Neural cell (in vitro differentiated cells): ENCODE results near the gene ZFAND4. TPM values are rescaled to one million over a fixed set of nuclear protein-coding genes. Genes with fewer than 3 reads are reported as not detected.
"Not testable (repeated sequence)": the region's sequence is repeated elsewhere in the genome, so short reads cannot be mapped to it uniquely, and the experiment has no call there.

Experiments
- H2AFZ ChIP-seq: fragments of 200-600, 300-800 bp; sonication (generic), shearing (Covaris generic); 2 replicates; pipeline ENCODE4 v1.6.0; 2014; ENCODE audit warnings: low read depth, mild to moderate bottlenecking, antibody characterized with exemption, low read length, moderate library complexity
- H3F3A ChIP-seq: fragments of 200-600 bp; shearing (Covaris generic); 2 replicates; pipeline ENCODE4 v1.6.1; 2016; ENCODE audit warnings: mild to moderate bottlenecking, moderate library complexity, mixed read lengths, antibody characterized with exemption, low read length; ENCODE audit not compliant: insufficient read depth, poor library complexity, severe bottlenecking
- H3K27ac ChIP-seq: fragments of 200-600, 300-800 bp; sonication (generic), shearing (Covaris generic); 2 replicates; pipeline ENCODE4 v1.5.1; 2014; ENCODE audit warnings: mild to moderate bottlenecking, low read length, moderate library complexity
- H3K27me3 ChIP-seq: fragments of 300-800, 200-600 bp; sonication (generic), shearing (Covaris generic); 2 replicates; pipeline ENCODE4 v1.6.0; 2014; ENCODE audit warnings: mild to moderate bottlenecking, low read depth, low read length, moderate library complexity; ENCODE audit not compliant: insufficient read depth
- H3K36me3 ChIP-seq: fragments of 300-800, 200-600 bp; sonication (generic), shearing (Covaris generic); 2 replicates; pipeline ENCODE4 v1.5.1; 2014; ENCODE audit warnings: mild to moderate bottlenecking, antibody characterized with exemption, low read length, moderate library complexity; ENCODE audit not compliant: insufficient read depth
- H3K4me2 ChIP-seq: fragments of 300-800, 200-600 bp; sonication (generic), shearing (Covaris generic); 2 replicates; pipeline ENCODE4 v1.6.0; 2014; ENCODE audit warnings: mild to moderate bottlenecking, low read length
- H3K4me3 ChIP-seq: fragments of 300-800, 200-600 bp; sonication (generic), shearing (Covaris generic); 2 replicates; pipeline ENCODE4 v1.5.1; 2014; ENCODE audit warnings: mild to moderate bottlenecking, low read length, moderate library complexity
- H3K79me2 ChIP-seq: fragments of 200-600 bp; shearing (Covaris generic); replicated peaks from 2 replicates; pipeline ENCODE4 v1.6.0; 2014; ENCODE audit warnings: mild to moderate bottlenecking, low read length, moderate library complexity; ENCODE audit not compliant: insufficient read depth
- H3K9ac ChIP-seq: fragments of 300-800, 200-600 bp; sonication (generic), shearing (Covaris generic); 2 replicates; pipeline ENCODE4 v1.6.1; 2016; ENCODE audit warnings: mild to moderate bottlenecking, low read length, mixed read lengths
- H3K9me2 ChIP-seq: fragments of 200-600 bp; shearing (Covaris generic); 2 replicates; pipeline ENCODE4 v1.6.1; 2016; ENCODE audit warnings: mild to moderate bottlenecking, low read length, mixed read lengths; ENCODE audit not compliant: insufficient read depth
- H3K9me3 ChIP-seq: fragments of 200-600, 300-800 bp; sonication (generic), shearing (Covaris generic); 2 replicates; pipeline ENCODE4 v1.6.1; 2016; ENCODE audit warnings: mild to moderate bottlenecking, mixed run types, low read length, moderate library complexity, mixed read lengths
- H4K20me1 ChIP-seq: fragments of 200-600 bp; shearing (Covaris generic); 2 replicates; pipeline ENCODE4 v1.6.1; 2016; ENCODE audit warnings: mild to moderate bottlenecking, mixed run types; ENCODE audit not compliant: insufficient read depth
- EP300 ChIP-seq: fragments of 450-650 bp; conservative IDR thresholded peaks from 2 replicates; pipeline ENCODE4 v1.6.1; 2014; ENCODE audit warnings: antibody characterized with exemption, mild to moderate bottlenecking, moderate library complexity; ENCODE audit not compliant: poor library complexity, severe bottlenecking
- EZH2 ChIP-seq: fragments of 200-600, 300-800 bp; shearing (Covaris generic), sonication (generic); IDR thresholded peaks from 2 replicates; pipeline ENCODE4 v1.6.1; 2014; ENCODE audit warnings: antibody characterized with exemption, low read length, borderline replicate concordance, mild to moderate bottlenecking; ENCODE audit not compliant: insufficient read depth, poor library complexity, severe bottlenecking
- MXI1 ChIP-seq: fragments of 450-650 bp; conservative IDR thresholded peaks from 2 replicates; pipeline ENCODE4 v1.6.1; 2014; ENCODE audit warnings: antibody characterized with exemption, mild to moderate bottlenecking; ENCODE audit not compliant: poor library complexity, severe bottlenecking
- POLR2AphosphoS5 ChIP-seq: IDR thresholded peaks from 2 replicates; pipeline ENCODE4 v1.6.1; 2012
- RAD21 ChIP-seq: fragments of 450-650 bp; conservative IDR thresholded peaks from 2 replicates; pipeline ENCODE4 v1.6.1; 2014; ENCODE audit warnings: antibody characterized with exemption, mild to moderate bottlenecking, moderate library complexity
- SMC3 ChIP-seq: fragments of 450-650 bp; conservative IDR thresholded peaks from 2 replicates; pipeline ENCODE4 v1.6.1; 2014; ENCODE audit warnings: antibody characterized with exemption, mild to moderate bottlenecking, moderate library complexity; ENCODE audit not compliant: poor library complexity
- TAF1 ChIP-seq: IDR thresholded peaks from 2 replicates; pipeline ENCODE4 v1.6.1; 2012; ENCODE audit warnings: low read depth
- polyA minus RNA-seq: library from RNA; depleted of rRNA, polyadenylated mRNA; stranded (reverse); fragments of >200 nt; gene quantifications from 2 replicates; pipeline ENCODE4 v1.2.3, GENCODE V29; 2014
- polyA plus RNA-seq: library from polyadenylated mRNA; depleted of rRNA; stranded (reverse); fragments of >200 nt; gene quantifications from 2 replicates; pipeline ENCODE4 v1.2.3, GENCODE V29; 2014
- TF ChIP-seq, protein P1 (sequence below): fragments of 450-650 bp; IDR thresholded peaks from 2 replicates; pipeline ENCODE4 v1.5.1; 2014; ENCODE audit warnings: antibody characterized with exemption, mild to moderate bottlenecking, moderate library complexity; ENCODE audit not compliant: poor library complexity, severe bottlenecking
- TF ChIP-seq, protein P2 (sequence below): IDR thresholded peaks from 2 replicates; pipeline ENCODE4 v1.6.1; 2012; ENCODE audit warnings: borderline replicate concordance

Gene ZFAND4
- polyA plus RNA-seq, result 8.3 and 14.2 TPM in 2 replicates
- 15.6 and 19.2 TPM in 2 replicates for polyA minus RNA-seq

DNA sequence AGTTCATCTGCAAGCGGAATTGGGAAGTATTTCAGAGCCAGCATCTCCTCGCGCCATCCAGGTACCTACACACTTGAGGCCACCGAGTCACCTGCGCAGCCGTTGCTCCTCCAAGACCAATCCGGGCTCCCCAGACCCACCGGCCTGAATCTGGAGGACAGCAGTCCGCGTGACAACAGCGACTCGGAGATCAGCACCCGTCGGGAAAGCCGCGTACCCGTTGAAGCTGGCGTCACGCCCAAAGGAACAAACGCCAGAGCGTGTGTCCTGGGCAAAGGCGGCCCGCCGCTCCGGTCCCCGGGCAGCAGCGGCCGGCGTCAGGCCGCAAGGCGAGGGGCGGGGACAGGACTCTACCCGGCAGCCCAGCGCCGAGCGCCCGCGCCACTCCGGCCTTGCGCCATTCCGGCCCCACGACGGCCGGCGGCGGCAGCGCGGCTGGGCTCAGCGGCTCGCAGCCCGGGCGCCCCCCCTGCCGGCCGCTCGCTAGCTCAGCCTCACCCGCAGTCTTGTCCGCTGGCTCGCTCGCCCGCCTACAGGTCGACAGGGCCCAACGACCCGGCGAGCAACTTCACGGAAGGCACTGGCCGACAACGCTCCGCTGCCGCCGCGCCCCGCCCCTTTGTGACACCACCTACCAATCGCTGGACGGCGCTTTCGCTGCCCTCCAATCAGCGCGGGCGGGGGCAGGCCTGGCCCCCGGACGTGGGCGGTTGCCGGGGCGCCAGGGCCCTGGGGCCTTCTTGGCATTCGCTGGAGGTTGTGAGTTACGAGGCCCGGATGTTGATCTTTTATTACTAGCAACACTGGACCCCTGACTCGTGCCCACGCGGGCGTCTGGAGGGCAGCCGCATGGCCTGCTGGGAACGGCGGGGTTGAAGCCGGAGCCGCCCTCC is at the start of gene ZFAND4:
ZFAND4 (minus strand) TSS at position 592 of the 893 bp plus-strand sequence. CDS start 9,047 bp downstream, outside the sequence.
- H3K4me3 ChIP-seq, result peak within 1 kb of the TSS; percentile 84
- no peaks in the 10 kb centered on the region for H3K36me3 ChIP-seq
- H2AFZ ChIP-seq, result peak within 1 kb of the TSS; percentile 57
- no peaks in the 10 kb centered on the region for H4K20me1 ChIP-seq
- no peak within 1 kb of the TSS for H3K27ac ChIP-seq
- H3K79me2 ChIP-seq, result no peaks in the 10 kb centered on the region
- H3K9me3 ChIP-seq, result no peaks in the 10 kb centered on the region
- H3K9ac ChIP-seq, result peak within 1 kb of the TSS; percentile 56
- no peaks in the 10 kb centered on the region for H3K27me3 ChIP-seq
- no peaks in the 10 kb centered on the region for H3K9me2 ChIP-seq
- TF ChIP-seq, protein P1, sequence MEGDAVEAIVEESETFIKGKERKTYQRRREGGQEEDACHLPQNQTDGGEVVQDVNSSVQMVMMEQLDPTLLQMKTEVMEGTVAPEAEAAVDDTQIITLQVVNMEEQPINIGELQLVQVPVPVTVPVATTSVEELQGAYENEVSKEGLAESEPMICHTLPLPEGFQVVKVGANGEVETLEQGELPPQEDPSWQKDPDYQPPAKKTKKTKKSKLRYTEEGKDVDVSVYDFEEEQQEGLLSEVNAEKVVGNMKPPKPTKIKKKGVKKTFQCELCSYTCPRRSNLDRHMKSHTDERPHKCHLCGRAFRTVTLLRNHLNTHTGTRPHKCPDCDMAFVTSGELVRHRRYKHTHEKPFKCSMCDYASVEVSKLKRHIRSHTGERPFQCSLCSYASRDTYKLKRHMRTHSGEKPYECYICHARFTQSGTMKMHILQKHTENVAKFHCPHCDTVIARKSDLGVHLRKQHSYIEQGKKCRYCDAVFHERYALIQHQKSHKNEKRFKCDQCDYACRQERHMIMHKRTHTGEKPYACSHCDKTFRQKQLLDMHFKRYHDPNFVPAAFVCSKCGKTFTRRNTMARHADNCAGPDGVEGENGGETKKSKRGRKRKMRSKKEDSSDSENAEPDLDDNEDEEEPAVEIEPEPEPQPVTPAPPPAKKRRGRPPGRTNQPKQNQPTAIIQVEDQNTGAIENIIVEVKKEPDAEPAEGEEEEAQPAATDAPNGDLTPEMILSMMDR, result peak; percentile 74
- TF ChIP-seq POLR2AphosphoS5, result peak; percentile 46
- TF ChIP-seq, protein P2, sequence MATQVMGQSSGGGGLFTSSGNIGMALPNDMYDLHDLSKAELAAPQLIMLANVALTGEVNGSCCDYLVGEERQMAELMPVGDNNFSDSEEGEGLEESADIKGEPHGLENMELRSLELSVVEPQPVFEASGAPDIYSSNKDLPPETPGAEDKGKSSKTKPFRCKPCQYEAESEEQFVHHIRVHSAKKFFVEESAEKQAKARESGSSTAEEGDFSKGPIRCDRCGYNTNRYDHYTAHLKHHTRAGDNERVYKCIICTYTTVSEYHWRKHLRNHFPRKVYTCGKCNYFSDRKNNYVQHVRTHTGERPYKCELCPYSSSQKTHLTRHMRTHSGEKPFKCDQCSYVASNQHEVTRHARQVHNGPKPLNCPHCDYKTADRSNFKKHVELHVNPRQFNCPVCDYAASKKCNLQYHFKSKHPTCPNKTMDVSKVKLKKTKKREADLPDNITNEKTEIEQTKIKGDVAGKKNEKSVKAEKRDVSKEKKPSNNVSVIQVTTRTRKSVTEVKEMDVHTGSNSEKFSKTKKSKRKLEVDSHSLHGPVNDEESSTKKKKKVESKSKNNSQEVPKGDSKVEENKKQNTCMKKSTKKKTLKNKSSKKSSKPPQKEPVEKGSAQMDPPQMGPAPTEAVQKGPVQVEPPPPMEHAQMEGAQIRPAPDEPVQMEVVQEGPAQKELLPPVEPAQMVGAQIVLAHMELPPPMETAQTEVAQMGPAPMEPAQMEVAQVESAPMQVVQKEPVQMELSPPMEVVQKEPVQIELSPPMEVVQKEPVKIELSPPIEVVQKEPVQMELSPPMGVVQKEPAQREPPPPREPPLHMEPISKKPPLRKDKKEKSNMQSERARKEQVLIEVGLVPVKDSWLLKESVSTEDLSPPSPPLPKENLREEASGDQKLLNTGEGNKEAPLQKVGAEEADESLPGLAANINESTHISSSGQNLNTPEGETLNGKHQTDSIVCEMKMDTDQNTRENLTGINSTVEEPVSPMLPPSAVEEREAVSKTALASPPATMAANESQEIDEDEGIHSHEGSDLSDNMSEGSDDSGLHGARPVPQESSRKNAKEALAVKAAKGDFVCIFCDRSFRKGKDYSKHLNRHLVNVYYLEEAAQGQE, result no peak
- no peak for TF ChIP-seq TAF1
- TF ChIP-seq EZH2, result no peak
- TF ChIP-seq MXI1, result peak; percentile 44
- peak; percentile 76 for TF ChIP-seq SMC3
- TF ChIP-seq RAD21, result peak; percentile 69
- TF ChIP-seq EP300, result peak; percentile 48
- no peaks in the 10 kb centered on the region for H3F3A ChIP-seq
- peak within 1 kb of the TSS; percentile 68 for H3K4me2 ChIP-seq

DNA sequence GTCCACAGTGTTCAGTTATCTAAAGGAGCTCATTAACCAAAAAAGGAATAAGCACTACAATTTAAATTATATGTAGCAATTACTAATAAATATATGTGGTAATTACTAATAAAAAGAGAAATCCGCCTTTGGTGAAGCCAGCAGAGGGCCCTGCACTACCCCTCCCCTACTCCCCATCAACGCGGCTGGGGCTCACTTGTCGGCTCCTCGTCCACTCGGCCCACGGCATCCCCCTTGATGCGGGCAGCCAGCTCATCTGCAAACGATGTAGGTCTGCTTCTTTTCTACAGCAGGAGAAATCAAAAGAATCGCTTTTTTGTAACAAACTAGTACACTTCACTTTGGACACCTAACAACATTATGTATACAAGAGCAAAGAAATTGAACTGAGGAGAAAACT is 48.9 kb upstream of the ZFAND4 start:
- not testable (repeated sequence) for H4K20me1 ChIP-seq, H3K9me3 ChIP-seq, H3K27me3 ChIP-seq, H3K36me3 ChIP-seq, H3K4me3 ChIP-seq, H3K4me2 ChIP-seq, H3F3A ChIP-seq, H3K79me2 ChIP-seq, H3K9ac ChIP-seq, H2AFZ ChIP-seq, H3K9me2 ChIP-seq, H3K27ac ChIP-seq

DNA sequence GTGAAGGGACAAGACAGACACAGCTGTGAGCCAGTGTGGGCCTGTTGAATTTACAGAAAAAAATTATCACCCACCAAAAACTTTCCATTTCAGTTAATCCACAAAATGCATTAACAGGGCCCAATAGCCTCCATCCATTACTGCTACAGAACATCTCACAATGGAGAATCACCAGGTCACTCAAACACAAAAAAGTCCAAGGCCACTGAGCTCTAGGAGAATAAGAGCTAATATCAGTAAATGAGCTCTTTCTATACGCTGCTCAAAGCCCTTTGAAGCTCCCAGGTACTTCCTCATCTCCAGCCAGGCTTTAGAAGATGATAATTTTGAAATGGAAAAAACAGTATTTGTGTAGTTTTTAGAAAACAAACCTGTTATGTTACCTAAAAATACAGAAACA is 45.1 kb upstream of the ZFAND4 start:
- not testable (repeated sequence) for H3K4me3 ChIP-seq, H3K27ac ChIP-seq, H3K4me2 ChIP-seq, H3K36me3 ChIP-seq, H3F3A ChIP-seq, H3K79me2 ChIP-seq, H3K9ac ChIP-seq, H3K9me2 ChIP-seq, H3K27me3 ChIP-seq, H2AFZ ChIP-seq, H4K20me1 ChIP-seq, H3K9me3 ChIP-seq

DNA sequence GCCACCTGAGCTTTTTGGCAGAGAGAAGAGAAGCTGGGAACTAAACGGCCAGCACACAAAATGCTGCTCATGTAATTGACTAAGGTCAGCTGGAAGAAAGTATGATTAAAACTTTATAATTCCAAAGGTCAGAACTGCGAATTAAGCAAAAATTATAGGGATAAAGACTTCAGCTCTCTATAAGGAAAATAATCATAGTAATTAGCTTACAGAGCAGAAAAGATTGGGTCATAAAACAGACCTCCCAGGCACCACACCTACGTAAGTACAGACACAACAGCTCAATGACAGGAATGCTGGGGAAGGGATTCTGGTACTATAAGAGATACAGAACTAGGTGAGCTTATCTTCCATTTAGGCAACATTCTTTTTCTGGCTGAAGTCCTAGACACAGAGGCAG is 44.5 kb upstream of the ZFAND4 start:
- H3K4me2 ChIP-seq, H3K36me3 ChIP-seq, H3K9me2 ChIP-seq, H3K79me2 ChIP-seq, H3K4me3 ChIP-seq, H3K9me3 ChIP-seq, H2AFZ ChIP-seq, H3K27me3 ChIP-seq, H3F3A ChIP-seq, H3K27ac ChIP-seq, H4K20me1 ChIP-seq, H3K9ac ChIP-seq: not testable (repeated sequence)

DNA sequence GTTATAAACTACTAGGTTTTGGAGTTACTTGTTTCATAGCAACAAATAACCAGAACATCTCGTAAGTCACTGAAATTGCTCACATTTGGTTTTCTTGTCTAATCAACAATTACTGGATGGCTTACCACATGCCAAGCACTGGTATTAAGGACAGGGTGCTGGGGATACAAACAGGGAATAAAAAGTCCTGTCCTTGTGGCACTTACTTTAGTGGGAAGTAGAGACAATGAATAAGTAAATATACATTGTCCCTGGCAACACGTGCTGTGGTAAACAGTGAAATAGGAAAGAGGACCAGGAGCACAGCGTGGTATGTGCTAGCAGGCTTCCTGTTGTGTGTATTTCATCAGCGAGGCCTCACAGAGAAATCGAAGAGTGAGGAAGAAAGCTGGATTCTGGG is 38.7 kb upstream of the ZFAND4 start:
- not testable (repeated sequence) for H3K9me3 ChIP-seq

More for the DNA sequence above, 38.7 kb upstream of the ZFAND4 start:
- not testable (repeated sequence) for H3K9ac ChIP-seq, H3K4me3 ChIP-seq, H2AFZ ChIP-seq, H4K20me1 ChIP-seq, H3F3A ChIP-seq, H3K4me2 ChIP-seq, H3K9me2 ChIP-seq, H3K79me2 ChIP-seq, H3K36me3 ChIP-seq, H3K27me3 ChIP-seq, H3K27ac ChIP-seq
